ENCODE data around the gene GKN2.

Gene GKN2

DNA sequence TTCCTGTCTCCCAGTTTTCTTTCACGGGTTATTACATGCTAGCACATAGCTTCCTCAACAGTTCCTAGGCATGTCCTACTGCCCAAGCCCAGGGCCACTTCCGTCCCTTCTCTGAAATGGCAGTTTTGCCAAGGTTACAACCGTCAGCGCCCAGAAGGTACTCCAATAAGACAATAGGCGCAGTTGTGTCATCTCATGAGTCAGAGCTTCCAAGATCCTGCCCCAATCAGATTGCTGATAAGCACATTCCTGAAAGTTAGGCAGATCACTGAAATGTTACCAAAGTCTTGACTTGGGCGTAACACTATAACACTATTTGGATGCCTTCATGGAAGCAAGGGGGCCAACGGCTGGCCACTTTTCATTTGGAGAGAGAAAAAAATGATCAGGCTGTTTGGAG is 34.2 kb downstream of the GKN2 start:
- DNase-seq (ENCODE audit: low spot score): no peak
- in situ Hi-C loops (cut with MboI; ENCODE audit: low sequenced_read_pairs, unreplicated experiment): loop anchor here (10.0 to 25.0 kb wide), 2 partner anchors 181 to 444 kb away; partner anchors contain the start of gene ARHGAP25
- no peak for TF ChIP-seq CTCF (IDR thresholded peaks at IDR 0.05; ENCODE audit: borderline replicate concordance, control extremely low read depth, extremely low read depth, insufficient read depth, missing control alignments)

- in situ Hi-C loops (cut with MboI; ENCODE audit: low sequenced_read_pairs, unreplicated experiment): loop anchor here (10.0 to 25.0 kb wide), 2 partner anchors 180 to 442 kb away; partner anchors contain the start of gene ARHGAP25
- no peak for TF ChIP-seq CTCF (IDR thresholded peaks at IDR 0.05; ENCODE audit: borderline replicate concordance, control extremely low read depth, extremely low read depth, insufficient read depth, missing control alignments)
- DNase-seq (ENCODE audit: low spot score): no peak
These were observed 35.5 kb downstream of the GKN2 start for GRCh38 chr2:68917034-68917718.

- TF ChIP-seq CTCF (IDR thresholded peaks at IDR 0.05; ENCODE audit: borderline replicate concordance, control extremely low read depth, extremely low read depth, insufficient read depth, missing control alignments): no peak
- DNase-seq (ENCODE audit: low spot score): no peak
- in situ Hi-C loops (cut with MboI; ENCODE audit: low sequenced_read_pairs, unreplicated experiment): loop anchor here (10.0 to 25.0 kb wide), 2 partner anchors 179 to 441 kb away; partner anchors contain the start of gene ARHGAP25
These were observed 36.5 kb downstream of the GKN2 start for GRCh38 chr2:68916226-68916625.

GRCh38 chr2:68915393-68915792 is 37.3 kb downstream of the GKN2 start:
- in situ Hi-C loops (cut with MboI; ENCODE audit: low sequenced_read_pairs, unreplicated experiment): loop anchor here (10.0 to 25.0 kb wide), 2 partner anchors 178 to 441 kb away; partner anchors contain the start of gene ARHGAP25
- TF ChIP-seq CTCF (IDR thresholded peaks at IDR 0.05; ENCODE audit: borderline replicate concordance, control extremely low read depth, extremely low read depth, insufficient read depth, missing control alignments): no peak
- no peak for DNase-seq (ENCODE audit: low spot score)

DNA sequence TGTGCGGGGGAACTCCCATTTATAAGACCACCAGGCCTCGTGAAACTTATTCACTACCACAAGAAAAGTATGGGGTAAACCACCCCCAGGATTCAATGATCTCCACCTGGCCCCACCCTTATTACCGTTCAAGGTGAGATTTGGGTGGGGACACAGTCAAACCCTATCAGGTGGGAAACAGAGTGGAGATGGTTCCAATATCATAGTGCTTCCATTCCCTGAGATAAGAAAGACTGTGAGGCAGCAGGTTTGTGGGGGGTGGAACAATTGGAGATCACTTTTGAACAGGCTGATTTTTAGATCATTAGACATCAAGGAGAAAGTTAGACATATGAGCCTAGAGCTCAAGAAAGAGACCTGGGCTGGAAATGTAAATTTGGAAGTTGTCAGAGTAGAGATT is 39.3 kb downstream of the GKN2 start:
- no peak for TF ChIP-seq CTCF (IDR thresholded peaks at IDR 0.05; ENCODE audit: borderline replicate concordance, control extremely low read depth, extremely low read depth, insufficient read depth, missing control alignments)
- no peak for DNase-seq (ENCODE audit: low spot score)
- in situ Hi-C loops (cut with MboI; ENCODE audit: low sequenced_read_pairs, unreplicated experiment): loop anchor here (10.0 to 25.0 kb wide), 2 partner anchors 176 to 439 kb away; partner anchors contain the start of gene ARHGAP25

DNA sequence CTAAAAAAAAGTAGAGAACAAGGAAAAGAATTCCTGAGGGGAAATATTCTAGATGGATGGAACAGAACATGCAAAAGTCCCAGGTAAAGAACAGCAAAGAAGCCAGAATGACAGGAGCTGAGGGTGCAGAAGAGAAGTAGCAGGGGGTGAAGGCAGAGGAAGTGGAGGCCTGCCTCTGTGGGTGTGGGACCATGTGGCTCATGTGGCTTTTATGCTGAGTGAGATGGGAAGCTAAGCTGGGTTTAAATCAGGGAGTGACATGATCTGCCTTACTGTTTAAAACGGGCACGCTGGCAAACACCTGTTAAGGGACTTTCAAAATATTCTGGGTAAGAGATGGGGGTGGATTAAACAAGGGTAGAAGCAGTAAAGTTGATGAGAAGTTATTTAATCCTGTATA is 40.0 kb downstream of the GKN2 start:
- TF ChIP-seq CTCF (IDR thresholded peaks at IDR 0.05; ENCODE audit: borderline replicate concordance, control extremely low read depth, extremely low read depth, insufficient read depth, missing control alignments): no peak
- in situ Hi-C loops (cut with MboI; ENCODE audit: low sequenced_read_pairs, unreplicated experiment): loop anchor here (10.0 to 25.0 kb wide), 2 partner anchors 175 to 438 kb away; partner anchors contain the start of gene ARHGAP25
- DNase-seq (ENCODE audit: low spot score): no peak

Measured in GM13976 (cell line).